DMS53 (cell line): Measurements from ENCODE around the gene EEF1AKMT3.
A peak's percentile ranks its signal among the peaks of the same experiment; 100 is the strongest.

Source experiments
- DNase-seq: peaks from one replicate; lab custom pipeline; 2025; lab: John Stamatoyannopoulos, UW

The EEF1AKMT3 gene

DNA sequence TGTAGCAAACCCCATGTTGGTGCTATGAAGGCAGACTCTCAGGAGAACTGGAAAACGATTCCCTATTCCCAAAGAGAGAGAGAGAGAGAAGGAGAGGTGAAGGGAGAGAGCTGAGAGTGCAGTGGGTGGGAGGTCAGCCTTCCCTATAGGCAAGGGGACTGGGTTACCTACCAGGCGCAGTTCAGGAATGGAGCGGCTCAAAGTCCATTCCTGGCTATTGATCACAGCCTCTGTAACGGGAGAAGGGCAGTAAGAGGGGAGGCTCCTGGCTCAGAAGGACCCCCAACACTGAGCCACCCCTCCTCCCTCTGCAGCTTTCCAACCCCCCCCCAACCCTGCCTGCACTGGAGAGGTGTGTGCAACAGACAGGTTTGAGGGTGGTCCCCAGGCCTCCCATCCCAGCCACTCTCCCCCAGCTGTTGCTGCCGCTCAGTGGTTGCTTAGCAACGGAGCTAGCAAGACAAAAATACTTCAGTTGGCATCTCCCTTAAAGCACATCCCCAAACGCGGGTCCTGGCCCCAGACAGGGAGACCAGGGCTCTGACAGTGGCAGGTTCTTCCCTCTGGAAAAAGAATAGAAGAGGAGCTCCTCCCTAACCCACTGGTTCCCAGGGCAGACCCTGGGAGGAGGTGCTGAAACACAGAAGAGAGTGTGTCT is 37.1 kb upstream of the EEF1AKMT3 start:
- peak; percentile 81 for DNase-seq

DNA sequence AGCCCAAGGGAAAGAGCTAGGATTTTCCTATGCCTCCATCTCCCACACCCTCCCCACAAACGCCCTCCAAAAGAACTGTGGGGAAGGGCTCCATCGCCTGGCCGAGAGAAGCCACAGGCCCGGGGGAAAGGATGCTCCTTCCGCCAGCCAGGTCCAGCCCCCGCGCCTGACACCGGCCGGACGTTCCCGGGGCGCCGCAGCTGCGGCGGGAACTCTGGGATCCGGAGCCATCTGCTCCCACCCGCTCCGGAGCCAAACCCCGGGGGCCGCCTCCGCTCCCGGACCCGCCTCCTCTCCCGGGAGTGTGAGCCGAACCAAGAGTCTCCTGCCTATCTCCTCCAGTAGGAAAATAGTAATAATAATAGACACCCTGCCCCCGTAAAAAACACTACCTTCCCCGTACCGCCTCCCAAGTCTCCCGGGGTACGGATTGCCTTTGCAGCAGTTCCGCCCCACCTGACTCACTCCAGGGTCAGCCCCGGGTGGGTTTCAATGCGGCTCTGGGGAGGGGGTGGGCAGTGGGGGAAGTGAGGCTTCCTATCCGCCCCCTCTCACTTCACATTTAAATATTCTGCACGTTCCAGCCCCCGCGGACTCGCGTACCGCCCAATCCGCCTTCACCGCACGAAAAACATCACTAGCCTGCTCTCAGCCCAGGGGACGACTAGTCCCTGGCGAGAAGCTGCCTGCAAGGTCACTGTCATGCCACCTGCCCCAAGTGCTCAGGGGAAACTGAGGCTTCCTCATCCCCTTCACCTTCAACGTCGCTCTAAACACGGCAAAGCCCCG is 36.3 kb upstream of the EEF1AKMT3 start:
- DNase-seq = peak; percentile 88

DNA sequence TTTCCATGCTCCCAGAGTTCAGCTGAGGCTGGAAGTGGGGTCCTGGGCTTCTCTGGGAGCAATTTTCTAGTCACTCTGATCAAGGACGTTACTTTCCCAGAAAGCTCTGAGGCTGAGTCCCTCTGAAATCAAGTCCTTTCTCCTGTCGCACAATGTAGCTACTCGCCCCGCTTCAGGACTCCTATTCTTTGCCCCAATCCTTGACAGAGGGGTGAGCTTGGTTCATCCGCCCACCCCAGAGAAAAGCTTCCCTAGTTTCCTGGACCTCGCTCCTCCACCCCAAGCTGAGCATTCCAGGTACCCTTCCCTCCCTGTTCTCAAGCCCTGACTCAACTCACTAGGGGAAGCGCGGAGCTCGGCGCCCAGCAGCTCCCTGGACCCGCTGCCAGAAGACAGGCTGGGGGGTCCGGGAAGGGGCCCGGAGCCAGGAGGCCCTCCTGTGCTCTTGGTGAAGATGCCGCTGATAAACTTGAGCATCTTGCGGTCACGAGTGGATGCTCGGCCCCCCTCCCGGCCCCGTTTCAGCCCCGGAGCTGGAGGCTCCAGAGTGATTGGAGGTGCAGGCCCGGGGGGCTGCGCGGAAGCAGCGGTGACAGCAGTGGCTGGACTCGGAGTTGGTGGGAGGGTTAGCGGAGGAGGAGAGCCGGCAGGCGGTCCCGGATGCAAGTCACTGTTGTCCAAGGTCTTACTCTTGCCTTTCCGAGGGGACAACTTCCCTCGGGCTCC is 35.5 kb upstream of the EEF1AKMT3 start:
- peak; percentile 62 for DNase-seq

GRCh38 chr12:57737467-57738460 is 34.6 kb upstream of the EEF1AKMT3 start:
- peak; percentile 68 for DNase-seq

GRCh38 chr12:57738661-57739237 is 33.7 kb upstream of the EEF1AKMT3 start, which contains the start of gene AGAP2:
TSS of gene AGAP2 (minus strand) at chr12:57738742. CDS start at chr12:57738246, 496 bp downstream.
- peak; percentile 46 for DNase-seq

GRCh38 chr12:57739387-57739786 is 33.0 kb upstream of the EEF1AKMT3 start:
- DNase-seq = peak; percentile 45

- DNase-seq = no peak
Observed at GRCh38 chr12:57739914-57740538, 32.4 kb upstream of the EEF1AKMT3 start.

DNA sequence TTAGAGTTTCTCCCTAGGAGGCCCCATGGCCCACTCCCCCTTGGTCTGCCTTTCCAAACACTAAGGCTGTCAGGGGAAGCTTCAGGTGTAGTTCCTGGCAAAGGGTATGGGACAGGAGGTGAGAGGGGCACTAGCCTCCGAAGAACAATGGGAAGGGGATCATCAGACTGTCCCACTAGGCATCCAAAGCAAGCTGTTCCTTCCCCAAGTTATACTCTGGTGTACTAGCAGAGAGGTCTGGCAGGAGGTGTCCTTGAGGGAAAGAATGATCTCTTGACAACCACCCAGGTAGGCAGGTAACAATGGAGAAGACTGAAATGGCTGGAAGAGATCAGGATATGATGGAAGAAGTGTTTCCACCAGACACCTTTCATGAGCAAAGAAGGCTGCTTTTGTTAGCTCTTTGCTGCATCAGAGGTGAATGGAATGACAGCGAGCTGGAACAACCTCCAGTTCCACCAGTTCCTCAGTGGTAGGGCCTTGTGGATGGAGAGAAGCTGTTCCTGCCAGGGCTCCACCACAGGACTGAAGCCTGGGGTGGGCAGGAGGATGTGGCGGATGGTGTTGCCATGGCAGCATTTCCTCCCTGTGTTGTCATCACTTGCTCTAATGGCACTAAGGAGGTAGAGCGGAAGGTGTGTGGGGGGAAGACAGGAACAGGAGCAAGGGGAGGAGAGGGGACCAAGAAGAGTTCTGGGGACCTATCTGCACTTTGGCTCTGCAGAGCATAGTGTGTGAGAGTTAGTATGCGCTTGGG is 31.6 kb upstream of the EEF1AKMT3 start:
- DNase-seq = peak; percentile 56

GRCh38 chr12:57741413-57741789 is 31.0 kb upstream of the EEF1AKMT3 start:
- peak; percentile 56 for DNase-seq

- DNase-seq = peak; percentile 38
Observed at GRCh38 chr12:57741844-57742738, 30.3 kb upstream of the EEF1AKMT3 start.

DNA sequence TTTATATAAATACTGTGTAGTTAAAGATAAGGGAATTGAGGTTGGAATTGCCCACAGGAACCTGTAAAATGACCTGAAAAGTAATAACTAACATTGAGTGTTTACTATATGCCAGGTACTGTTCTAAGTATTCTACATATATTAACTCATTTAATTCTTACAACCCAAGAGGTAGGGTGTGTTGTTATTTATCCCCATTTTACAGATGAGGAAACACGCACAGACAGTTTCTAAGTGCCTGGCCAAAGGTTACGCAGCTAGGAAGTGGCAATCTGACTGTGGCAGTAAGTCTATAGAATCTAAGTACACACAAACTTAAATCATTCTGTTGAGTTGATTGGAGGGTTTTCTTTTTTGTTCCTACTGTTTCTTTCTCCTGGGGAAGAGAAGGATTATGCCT is 28.6 kb upstream of the EEF1AKMT3 start:
- DNase-seq = no peak

DNA sequence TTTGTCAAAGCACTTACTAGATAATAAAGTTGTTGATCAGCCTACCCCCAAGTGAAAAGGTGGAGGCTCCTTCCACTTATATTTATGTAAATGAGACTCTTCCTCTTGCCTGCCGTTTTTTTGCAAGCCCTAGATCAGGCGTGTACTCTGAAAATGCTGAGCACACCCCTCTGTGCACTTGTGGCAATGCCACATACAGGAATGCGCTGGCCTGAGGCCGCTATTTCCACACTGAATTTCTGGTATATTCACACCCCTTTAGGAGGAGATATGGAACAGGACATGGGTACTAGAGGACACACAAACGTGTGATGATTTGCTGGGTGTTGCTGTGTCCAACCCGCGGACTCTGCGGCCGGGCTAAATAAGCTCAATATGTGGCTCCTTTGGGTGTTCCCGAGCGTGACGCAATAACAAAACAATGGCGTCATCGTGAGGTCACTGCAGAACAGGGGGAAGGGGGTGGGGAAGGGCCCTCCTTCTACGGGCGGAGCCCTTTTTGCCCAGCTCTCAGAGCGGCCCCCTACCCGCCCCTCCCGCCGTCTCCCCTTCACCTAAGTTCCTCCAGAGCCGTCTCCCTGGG is 28.1 kb upstream of the EEF1AKMT3 start:
- peak; percentile 97 for DNase-seq

GRCh38 chr12:57744777-57745484 is 27.5 kb upstream of the EEF1AKMT3 start, which contains the start of gene TSPAN31:
TSS of gene TSPAN31 (plus strand) at chr12:57745039. CDS start at chr12:57745155, 116 bp downstream.
- DNase-seq = peak; percentile 99

GRCh38 chr12:57745485-57745881 is 26.9 kb upstream of the EEF1AKMT3 start:
- peak; percentile 75 for DNase-seq

DNA sequence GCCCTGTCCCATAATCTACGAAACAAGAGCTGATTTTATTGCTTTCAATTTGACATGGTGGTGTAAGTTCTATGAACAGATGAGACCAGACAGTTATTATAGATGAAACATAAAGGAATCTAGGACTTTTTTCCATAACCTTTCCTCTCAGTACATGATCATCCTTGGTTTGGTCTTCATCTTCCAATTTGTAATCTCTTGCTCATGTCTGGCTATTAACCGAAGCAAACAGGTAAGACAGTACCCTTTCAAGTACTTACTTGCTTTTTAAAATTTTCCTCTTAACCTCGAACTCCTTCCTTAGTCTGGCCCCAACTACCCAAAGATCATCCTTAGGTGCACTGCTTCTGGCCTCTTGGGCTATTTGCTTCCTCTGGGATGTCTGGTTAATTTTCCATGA is 26.4 kb upstream of the EEF1AKMT3 start:
- DNase-seq = no peak

- DNase-seq = no peak
Observed at GRCh38 chr12:57749061-57749460, 23.4 kb upstream of the EEF1AKMT3 start.

GRCh38 chr12:57750561-57751431 is 21.6 kb upstream of the EEF1AKMT3 start:
- DNase-seq = no peak
